C4-2B (cell line): ENCODE data around the gene TNIP2.

ENCODE experiments used
- CTCF ChIP-seq: fragments of 450-650 bp; conservative IDR thresholded peaks from 2 replicates; pipeline ENCODE4 v1.5.1; 2017; ENCODE audit warnings: mild to moderate bottlenecking
- ZFX ChIP-seq: fragments of 450-650 bp; IDR thresholded peaks from 2 replicates; pipeline ENCODE4 v1.6.1; 2017

GRCh38 chr4:2792396-2792710 lies 36.2 kb upstream of the TNIP2 start:
- TF ChIP-seq CTCF, result no peak
- TF ChIP-seq ZFX, result no peak
